ENCODE results near the gene MPV17.

Gene MPV17

GRCh38 chr2:27322766-27323595 lies at the start of gene MPV17:
Gene MPV17, minus strand, starts transcription at chr2:27323097. Its CDS starts 580 bp downstream, at chr2:27322517.
- no peak for TF ChIP-seq CTCF (IDR thresholded peaks at IDR 0.05)
- peaks cover 19% of the 10 kb centered on the region for H3K36me3 ChIP-seq
- peak within 1 kb of the TSS; percentile 89 for H3K27ac ChIP-seq
- H3K27me3 ChIP-seq, result no peaks in the 10 kb centered on the region
- H3K9me3 ChIP-seq, result no peaks in the 10 kb centered on the region
- peak within 1 kb of the TSS; percentile 71 to 89 for H3K4me3 ChIP-seq (ENCODE audit: low read depth in 1 of 2, low read length in 1 of 2)
- peaks cover 16 to 19% of the 10 kb centered on the region in 2 experiments for H3K4me1 ChIP-seq (ENCODE audit: control insufficient read depth in 1 of 2, insufficient read depth in 1 of 2, low read depth in 1 of 2, low read length in 1 of 2)

GRCh38 chr2:27370816-27371620 lies 48.1 kb upstream of the MPV17 start:
- Histone ChIP-seq H3K27ac (peak overlapping the region; percentile 90), H3K36me3 (peaks cover 53% of the 10 kb centered on the region), H3K4me1 (ENCODE audit: control insufficient read depth in 1 of 2, insufficient read depth in 1 of 2, low read depth in 1 of 2, low read length in 1 of 2) (peaks cover 34 to 36% of the 10 kb centered on the region in 2 experiments), H3K4me3 (ENCODE audit: low read depth in 1 of 2, low read length in 1 of 2) (peak overlapping the region; percentile 87 to 96), H3K9me3 (no peaks in the 10 kb centered on the region), H3K27me3 (no peaks in the 10 kb centered on the region)
- TF ChIP-seq CTCF (IDR thresholded peaks at IDR 0.05), result no peak

GRCh38 chr2:27370026-27370815 lies 47.3 kb upstream of the MPV17 start, which contains the start of the genes EIF2B4 and SNX17:
Gene EIF2B4, minus strand, starts transcription at chr2:27370338. Its CDS starts 24 bp downstream, at chr2:27370314.
Gene SNX17, plus strand, starts transcription at chr2:27370616. Its CDS starts 128 bp downstream, at chr2:27370744.
- H3K4me1 ChIP-seq (ENCODE audit: control insufficient read depth in 1 of 2, insufficient read depth in 1 of 2, low read depth in 1 of 2, low read length in 1 of 2), result peaks cover 34 to 36% of the 10 kb centered on the region in 2 experiments
- peak within 1 kb of the TSS; percentile 87 to 96 for H3K4me3 ChIP-seq (ENCODE audit: low read depth in 1 of 2, low read length in 1 of 2)
- H3K27me3 ChIP-seq, result no peaks in the 10 kb centered on the region
- peak; percentile 86 for TF ChIP-seq CTCF (IDR thresholded peaks at IDR 0.05)
- peaks cover 52% of the 10 kb centered on the region for H3K36me3 ChIP-seq
- no peaks in the 10 kb centered on the region for H3K9me3 ChIP-seq
- H3K27ac ChIP-seq, result peak within 1 kb of the TSS; percentile 90

- Histone ChIP-seq H3K4me1 (ENCODE audit: control insufficient read depth in 1 of 2, insufficient read depth in 1 of 2, low read depth in 1 of 2, low read length in 1 of 2) (peaks cover 34 to 36% of the 10 kb centered on the region in 2 experiments), H3K36me3 (peaks cover 51% of the 10 kb centered on the region)
Observed at GRCh38 chr2:27369471-27370025, 46.7 kb upstream of the MPV17 start.

More at GRCh38 chr2:27369471-27370025, 46.7 kb upstream of the MPV17 start:
- no peak for TF ChIP-seq CTCF (IDR thresholded peaks at IDR 0.05)
- Histone ChIP-seq H3K27me3 (no peaks in the 10 kb centered on the region), H3K27ac (peak overlapping the region; percentile 90), H3K4me3 (ENCODE audit: low read depth in 1 of 2, low read length in 1 of 2) (peak overlapping the region; percentile 87 to 96), H3K9me3 (no peaks in the 10 kb centered on the region)

Measured in neutrophil (primary cell).